Activated CD8-positive, alpha-beta memory T cell treated with anti-CD3 and anti-CD28 coated beads, Interleukin-2, amount 50 U/mL, for 24 hours (primary cell): ENCODE data around the gene HIBCH.
"Not testable (repeated sequence)": the region's sequence is repeated elsewhere in the genome, so short reads cannot be mapped to it uniquely, and the experiment has no call there.

Source experiments
- DNase-seq: peaks from one replicate; pipeline ENCODE4 v3.0.0-alpha.2; 2020; ENCODE audit errors: extremely low read depth

Gene HIBCH

DNA sequence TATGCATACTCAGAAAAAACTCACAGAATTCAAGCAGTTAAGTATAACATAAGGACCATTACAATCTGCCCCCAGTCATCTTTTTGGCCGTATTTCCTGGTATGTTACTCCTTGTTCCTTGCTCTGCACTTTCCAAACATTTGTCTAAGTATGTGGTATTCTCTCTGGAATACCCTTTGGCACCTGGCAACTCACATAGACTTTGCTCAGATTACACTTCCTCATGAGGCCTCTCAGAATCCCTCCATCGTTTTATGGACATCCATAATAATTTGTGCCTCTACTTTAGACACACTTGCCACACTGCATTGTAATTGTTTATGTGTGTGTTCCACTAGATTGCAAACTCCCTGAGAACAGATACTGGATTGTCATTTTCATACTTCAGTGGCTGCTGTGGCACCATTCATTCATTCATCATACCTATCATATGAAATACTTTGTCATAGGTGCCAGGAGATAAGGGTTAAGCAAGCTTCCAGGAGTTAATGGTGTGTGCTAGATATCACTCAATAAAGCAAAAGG, 84.0 kb downstream of the HIBCH start:
- no peak for DNase-seq

DNA sequence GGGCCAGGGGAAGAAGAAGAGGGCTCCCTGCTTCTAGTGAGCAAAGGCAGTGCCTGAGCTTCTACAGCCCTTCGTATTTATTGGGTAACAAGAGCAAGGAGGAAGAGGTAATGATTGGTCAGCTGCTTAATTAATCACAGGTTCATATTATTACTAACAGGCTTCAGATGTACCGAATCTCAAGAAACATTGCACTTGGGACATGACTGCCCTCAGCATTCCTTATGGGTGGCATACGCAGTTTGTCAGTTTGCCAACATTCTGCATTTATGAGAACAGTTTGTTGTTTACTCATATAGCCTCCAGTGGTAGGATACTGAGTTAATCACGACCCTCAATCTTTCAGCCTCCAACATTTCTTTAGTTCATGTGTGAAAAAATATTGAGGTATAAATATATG, 84.5 kb downstream of the HIBCH start:
- DNase-seq: no peak

DNA sequence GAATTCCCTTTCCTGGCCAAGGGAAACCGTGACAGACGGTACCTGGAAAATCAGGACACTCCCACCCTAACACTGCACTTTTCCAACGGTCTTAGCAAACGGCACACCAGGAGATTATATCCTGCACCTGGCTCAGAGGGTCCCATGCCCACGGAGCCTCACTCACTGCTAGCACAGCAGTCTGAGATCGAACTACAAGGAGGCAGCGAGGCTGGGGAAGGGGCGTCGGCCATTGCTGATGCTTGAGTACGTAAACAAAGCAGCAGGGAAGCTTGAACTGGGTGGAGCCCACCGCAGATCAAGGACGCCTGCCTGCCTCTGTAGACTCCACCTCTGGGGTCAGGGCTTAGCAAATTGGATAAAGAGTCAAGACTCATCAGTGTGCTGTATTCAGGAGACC, 95.6 kb downstream of the HIBCH start:
- not testable (repeated sequence) for DNase-seq

DNA sequence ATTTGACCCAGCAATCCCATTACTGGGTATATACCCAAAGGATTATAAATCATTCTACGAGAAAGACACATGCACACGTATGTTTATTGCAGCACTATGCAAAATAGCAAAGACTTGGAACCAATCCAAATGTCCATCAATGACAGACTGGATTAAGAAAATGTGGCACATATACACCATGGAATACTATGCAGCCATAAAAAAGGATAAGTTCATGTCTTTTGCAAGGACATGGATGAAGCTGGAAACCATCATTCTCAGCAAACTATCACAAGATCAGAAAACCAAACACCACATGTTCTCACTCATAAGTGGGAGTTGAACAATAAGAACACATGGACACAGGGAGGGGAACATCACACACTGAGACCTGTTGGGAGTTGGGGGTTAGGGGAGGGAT, 96.9 kb downstream of the HIBCH start:
- not testable (repeated sequence) for DNase-seq

DNA sequence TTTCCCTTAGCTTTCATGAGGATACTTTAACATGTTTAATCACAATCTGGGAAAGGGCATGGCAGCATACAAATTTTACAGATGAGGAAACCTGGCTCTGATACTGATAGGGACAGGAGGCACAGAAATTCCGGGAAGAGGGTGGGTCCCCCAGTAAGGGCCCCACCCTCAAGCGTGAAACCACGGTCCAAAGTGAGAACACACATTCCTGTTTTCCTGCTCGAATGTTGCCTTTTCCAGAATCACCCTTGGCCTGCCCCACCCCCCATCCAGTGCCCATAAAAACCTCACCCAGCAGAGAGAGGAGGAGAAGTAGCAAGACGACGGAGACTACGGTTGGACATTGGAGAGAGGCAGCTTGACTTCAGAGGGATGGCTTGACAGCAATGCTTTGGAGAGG, 98.2 kb downstream of the HIBCH start:
- DNase-seq: no peak

DNA sequence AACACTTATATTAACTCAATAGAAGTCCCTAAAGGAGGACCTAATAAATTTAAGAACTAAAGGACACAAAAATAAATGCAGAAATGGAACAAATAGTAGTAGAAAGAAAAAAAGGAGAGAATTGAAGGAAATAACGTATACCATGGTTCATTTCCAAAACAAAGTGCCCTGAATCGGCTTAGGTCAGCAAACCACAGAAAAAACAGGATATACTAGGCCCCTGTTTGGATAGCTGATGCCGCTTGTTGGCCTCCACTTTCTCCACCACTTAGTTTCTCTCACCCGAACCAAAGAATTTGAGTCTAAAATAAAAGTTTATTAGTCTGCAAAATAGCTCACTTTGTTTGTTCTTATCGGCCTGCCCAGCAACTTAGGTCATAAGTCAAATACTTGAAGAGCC, 100.4 kb downstream of the HIBCH start:
- DNase-seq: no peak

DNA sequence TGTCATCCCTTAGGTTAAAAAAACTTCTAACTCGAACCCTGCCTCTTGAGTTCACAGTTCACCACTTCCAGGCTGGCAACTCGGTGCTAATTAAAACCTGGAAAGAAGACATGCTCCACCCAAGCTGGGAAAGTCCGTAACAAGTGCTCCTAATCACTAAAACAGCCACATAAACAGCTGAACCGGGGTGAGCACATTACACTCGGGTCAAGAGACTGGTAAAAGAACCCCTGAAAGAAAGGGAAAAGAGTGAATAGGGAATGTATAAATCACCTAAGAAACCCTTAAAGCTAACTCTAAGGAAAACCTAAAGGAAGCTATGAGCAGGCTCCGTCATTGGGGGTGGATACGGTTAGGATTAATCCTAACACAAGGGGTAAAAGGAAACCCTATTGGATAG, 102.0 kb downstream of the HIBCH start:
- DNase-seq: no peak

DNA sequence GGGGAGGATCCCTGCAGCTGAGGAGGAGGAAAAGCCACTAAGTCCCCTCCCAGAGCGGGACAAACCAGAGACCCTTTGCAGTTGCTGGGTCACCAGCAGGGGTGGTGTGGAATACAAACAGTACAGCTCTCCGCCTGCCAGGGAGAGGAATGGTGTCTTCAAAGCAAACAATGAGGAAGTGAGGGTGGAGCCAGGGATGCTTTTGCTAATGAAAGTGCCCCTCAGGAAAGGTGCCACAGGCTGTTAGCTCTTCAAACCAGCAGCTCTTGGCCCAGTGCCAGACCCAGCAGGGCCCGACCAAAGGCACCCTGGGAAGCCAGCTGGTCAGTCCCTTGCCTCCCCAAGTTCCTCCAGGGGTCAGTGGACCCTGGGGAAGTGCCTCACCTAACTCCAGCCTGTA, 102.8 kb downstream of the HIBCH start:
- no peak for DNase-seq

DNA sequence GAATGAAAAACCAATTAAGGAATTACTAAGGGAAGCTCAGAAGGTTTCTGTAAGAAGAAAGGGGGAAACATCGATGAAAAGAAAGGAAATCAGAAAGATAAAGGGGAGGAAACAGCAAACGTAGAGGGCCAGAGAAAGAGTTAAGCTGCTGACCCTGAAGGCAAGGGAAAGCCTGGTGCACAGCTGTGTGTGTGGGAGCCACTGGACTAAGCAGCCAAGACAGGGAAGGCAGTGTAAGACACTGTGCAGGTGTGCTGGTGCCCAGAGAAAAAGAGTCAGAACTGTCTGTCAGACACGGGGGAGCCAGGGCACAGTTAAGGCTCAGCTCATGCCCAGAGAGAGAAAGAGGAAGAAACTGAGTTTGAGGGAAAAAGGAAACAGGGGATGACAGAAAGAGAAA, 104.0 kb downstream of the HIBCH start:
- no peak for DNase-seq

DNA sequence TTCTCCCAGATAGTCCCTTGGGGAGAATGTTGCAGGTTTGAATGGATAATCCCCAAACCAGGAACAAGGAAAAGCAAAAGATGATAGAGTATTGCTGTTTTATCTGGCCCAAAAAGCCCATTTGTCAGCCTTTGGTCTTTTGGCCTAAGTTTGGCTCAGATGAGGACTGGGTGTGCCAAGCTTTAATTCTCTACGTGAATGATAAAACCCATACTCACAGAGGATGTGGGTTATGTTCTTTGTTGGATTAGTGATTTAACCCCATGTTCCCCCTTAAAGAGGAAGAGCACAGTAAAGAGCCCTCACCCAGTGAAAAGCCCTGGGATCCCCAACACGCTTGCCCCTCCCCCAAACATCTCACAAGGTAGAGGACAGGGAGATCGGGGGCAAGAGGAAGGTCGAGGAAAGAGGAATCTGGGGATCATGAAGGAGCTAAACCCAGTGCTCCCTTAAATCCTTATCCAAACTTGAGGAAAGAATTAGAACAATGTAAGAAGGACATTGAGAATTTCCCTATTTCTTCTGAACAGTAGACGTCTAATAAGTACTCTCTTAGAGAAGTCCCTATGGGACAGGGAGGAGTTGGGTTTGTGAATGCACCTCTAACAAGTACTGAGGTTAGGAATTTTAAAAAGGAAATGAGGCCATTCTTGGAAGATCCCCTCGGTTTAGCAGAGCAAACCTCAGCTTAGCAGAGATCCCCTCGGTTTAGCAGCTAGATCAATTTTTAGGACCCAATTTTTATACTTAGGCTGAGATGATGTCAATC, 105.0 kb downstream of the HIBCH start:
- DNase-seq: no peak

DNA sequence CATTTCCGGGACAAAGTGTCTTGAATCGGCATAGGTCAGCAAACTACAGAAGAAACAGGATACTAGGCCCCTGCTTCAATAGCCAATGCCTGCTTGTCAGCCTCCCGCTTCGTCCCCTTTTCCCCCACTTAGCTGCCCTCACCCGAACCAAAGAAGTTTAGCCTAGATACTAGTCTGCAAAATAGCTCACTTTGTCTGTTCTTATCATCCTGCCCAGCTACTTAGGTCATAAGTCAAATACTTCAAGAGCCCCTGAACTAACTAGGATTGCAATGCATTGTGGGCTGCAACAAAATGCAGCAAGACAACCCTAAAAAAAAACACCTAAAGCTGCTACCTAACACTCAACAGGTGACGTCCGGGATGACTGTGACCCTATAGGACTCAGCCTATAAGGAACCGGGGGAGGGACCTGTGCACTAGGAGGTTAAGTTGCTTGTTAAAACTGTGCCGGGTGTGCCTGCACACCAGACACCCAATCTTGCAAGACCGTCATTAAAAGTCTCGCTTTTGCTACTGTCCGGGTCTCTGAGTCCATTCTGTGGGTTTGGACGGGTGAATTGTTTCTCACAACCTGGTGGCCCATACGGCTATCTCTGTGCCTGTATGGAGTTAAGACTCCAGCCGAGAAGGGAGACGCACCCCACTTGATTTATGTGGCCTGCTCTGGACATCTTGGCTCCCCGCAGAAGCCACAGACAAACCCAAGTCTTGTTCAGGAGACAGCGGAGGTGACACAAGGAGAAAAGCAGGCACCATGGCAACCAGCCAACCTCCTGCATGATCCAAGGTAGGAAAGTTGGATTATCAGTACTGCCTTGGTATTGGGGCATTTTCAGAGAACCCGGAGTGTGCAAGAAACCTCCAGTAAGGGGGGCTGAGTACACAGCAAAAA, 105.9 kb downstream of the HIBCH start:
- no peak for DNase-seq

DNA sequence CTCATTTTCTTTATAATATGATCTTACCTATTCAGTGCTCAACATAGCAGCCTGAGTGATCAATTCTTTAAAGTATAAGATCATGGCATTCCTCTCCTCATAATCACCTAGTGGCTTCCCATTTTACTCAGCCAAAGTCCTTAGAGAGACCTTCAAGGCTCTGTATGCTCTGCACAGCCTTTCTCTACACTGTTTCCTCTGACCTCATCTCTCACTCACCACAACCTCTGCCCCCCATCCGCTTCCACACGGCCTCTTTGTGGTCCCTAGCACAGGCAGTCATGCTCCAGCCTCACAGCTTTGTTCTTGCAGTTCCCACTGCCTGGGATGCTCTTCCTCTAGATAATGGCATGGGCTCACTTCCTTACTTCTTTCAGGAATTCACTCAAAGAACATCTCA, 109.2 kb downstream of the HIBCH start:
- no peak for DNase-seq

DNA sequence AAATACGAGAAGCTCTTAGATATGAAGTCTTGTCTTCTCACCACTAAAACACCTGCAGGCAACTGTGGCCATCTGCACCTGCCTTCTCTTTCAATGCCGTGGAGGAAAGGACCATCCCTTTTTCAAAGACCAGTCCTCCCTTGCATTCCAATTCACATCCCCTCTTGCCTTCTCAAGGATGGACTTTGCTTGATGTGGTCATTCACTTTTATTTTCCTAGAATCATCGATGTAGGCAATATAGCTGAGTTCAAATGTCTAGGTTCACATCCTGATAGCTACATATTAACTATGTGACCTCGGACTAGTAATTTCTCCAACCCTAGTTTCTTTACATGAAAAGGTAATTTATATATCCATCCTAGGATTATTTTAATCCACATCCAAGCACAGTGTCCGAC, 110.1 kb downstream of the HIBCH start:
- DNase-seq: no peak

DNA sequence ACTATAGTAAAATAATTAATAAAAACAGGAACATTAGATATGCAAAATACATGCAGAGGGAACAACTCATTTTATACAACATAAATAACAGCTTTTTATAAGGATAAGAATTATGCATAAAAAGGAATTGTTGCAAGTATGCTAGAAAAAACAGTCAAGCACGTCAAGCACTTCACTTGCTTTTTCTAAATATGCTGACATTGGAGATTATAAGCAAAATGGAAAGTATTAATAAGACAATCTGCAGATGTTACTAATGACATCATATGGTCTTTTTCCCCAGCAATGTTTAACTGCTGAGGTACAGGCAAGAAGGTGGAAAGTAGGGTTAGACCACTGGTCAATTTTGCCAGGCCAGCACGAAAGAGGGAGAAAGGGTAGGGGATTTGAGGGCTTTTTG, 111.7 kb downstream of the HIBCH start:
- no peak for DNase-seq

DNA sequence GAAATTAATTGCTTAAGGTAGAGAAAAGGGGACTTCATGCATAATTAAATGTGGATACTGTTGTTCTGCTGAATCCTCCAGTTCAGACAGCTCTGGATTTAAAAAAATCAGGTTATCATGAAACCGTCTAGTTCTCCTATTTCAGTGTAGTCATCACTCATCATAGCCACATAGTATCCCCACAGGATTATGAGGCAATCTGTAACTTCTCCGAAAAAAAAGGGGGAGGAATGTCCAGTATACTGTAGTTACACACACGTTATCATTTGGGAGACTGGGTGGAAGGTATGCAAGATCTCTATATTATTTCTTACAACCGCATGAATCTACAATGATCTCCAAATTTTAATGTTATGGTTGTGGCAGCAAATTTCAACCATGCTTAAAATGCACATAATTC, 114.0 kb downstream of the HIBCH start:
- DNase-seq: no peak

DNA sequence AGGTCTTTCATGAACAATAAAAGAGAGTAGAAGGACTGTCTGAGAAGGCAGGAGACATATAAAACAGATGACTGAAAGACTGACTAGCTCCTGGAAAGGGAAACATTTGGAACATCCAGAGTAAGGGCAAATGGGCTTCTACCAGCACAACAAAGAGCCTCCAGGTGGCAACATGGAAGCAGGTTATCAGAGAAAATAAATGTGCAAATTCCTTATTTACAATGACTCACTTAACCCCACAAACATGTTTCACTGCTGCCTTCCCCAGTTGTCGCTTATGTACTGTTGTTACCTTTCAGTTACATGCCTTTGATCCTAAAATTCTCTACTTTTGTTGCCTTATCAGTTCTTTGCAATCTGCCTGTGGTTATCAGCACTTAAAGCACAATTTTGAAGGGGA, 117.0 kb downstream of the HIBCH start:
- DNase-seq: no peak

DNA sequence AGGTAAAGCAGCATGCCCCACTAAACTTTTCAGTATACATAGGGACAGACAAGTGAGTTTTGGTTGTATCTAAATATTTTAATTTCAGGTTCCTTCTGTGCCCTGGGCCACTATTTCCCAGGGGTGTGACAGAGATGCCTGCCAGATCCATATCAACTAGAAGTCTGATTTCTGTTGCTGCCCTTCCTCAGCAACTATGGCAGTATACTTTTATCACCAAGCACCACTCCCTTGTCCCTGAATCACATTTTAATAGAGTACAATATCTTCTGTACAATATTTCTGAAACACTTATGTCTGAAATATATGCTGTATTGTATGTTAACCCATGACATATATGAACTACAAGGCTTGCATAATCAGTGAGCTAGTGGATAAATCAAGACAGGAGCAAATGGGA, 117.6 kb downstream of the HIBCH start:
- DNase-seq: no peak

DNA sequence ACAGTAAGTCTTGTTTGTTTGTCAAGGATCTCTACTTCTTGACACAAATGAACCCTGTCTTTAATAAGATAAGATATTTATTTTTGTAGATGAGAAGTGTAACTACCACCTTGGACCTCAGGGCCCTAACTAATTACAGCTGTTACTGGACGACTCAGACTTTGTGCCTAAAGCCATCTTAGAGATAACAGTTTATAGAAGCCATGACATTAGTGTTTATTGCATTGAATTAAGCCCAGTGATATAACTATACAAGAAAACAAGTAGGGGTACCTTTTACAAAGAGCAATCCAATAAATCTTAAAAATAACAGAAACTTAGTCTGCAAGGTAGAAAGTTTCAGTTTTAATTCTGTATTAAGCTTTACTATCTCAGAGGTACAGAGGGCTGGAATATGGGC, 119.0 kb downstream of the HIBCH start:
- DNase-seq: no peak

DNA sequence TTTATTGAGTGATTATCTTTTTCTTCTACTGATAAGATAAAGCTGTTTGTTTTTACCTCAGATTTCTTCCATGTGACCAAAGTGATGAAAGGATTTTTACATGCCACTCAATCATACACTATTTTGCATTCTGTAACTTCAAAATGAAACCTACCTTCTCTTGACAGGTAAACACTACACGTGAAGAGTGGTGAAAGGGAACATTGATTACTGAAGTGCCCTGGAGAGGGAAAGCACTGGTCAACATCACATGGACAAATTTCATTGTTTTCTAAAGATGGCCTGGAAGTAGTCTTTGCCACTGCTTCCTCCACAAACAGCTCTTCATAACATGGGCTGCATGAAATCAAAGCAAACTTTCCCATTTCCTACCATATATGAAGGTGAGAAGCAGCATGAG, 120.1 kb downstream of the HIBCH start:
- DNase-seq: no peak

DNA sequence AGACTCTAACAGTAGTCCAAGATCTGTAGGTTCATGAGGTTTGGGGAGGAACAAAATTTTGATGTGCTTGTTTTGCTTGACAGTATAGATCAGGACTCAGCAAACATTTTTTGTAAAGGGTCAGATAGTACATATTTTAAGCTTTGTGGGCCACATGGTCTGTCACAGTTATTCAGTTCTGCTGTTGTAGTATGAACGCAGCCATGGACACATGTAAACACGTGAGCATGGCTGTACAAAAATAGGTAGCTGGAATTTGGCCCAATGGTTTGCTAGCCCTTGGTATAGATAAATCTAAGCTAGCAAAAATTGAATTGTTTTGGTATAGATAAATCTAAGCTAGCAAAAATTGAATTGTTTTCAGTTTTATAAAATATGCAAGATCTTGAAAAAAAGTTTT, 120.5 kb downstream of the HIBCH start:
- no peak for DNase-seq

DNA sequence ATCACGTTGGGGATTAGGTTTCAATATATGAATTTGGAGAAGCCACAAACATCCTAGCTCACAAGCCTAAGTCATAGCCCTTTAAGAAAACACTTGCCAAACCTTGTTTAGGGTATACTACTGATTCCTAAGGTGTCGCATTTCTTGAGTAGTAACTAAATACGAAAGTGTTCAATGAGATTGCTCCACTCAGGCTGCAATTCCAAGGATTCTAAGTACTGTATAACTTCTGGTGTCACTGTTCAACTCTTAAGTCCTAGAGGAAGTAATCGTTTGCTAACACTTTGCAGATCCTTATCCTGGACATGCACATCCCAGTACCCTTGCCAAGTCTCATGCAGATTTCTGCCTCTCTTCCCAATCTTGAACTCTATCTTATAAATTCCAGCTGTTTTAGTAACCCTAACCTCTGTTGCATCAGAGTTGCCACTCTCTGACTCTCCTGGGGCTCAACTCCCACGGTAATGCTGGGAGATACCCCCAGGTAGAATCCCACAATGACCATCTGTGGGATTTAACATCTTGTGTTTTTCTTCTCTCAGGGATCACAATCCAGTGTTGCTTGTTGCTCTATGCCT, 122.4 kb downstream of the HIBCH start:
- DNase-seq: no peak

DNA sequence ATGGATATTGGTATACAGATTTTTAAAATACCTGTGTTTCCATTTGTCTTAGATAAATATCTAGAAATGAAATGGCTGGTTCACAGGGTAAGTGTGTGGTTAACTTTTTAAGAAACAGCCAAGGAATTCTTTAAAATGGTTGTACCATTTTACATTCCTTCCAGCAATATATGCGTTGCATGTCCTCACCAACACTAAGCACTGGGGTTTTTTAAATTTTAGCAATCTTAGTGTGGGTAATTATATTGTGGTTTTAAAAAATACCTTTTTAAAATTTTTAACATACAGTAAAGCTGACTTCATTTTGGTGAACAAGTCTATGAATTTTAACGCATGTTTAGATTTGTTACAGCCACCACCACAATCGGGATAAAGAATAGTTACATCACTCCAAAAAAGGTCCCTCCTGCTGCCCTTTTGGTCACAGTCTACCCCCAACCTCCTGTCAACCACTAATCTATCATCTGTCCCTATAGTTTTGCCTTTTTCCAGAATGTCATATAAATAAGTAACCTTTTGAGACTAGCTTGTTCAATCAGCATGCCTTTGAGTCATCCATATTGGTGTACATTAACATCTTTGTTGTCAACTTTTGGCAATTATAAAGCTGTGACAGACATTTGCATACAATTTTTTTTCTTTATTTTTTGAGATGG, 129.0 kb downstream of the HIBCH start:
- DNase-seq: no peak
